Glutamatergic neuron (in vitro differentiated cells): Measurements from ENCODE around the gene BLTP3B. TPM values are rescaled to one million over a fixed set of nuclear protein-coding genes. Genes with fewer than 3 reads are reported as not detected.

ENCODE experiments used
- DNase-seq: peaks from one replicate; pipeline ENCODE4 v3.0.0; 2022
- H3K27ac Mint-ChIP-seq: one replicate; pipeline ENCODE4 v1.8.0; 2020; ENCODE audit warnings: mild to moderate bottlenecking, mixed read lengths, inconsistent platforms; ENCODE audit not compliant: unreplicated experiment
- H3K27me3 Mint-ChIP-seq: one replicate; pipeline ENCODE4 v1.8.0; 2020; ENCODE audit warnings: mild to moderate bottlenecking, moderate library complexity, mixed read lengths, inconsistent platforms; ENCODE audit not compliant: unreplicated experiment
- H3K36me3 Mint-ChIP-seq: one replicate; pipeline ENCODE4 v1.8.0; 2020; ENCODE audit warnings: mild to moderate bottlenecking, mixed read lengths, inconsistent platforms; ENCODE audit not compliant: unreplicated experiment
- H3K4me1 Mint-ChIP-seq: one replicate; pipeline ENCODE4 v1.8.0; 2020; ENCODE audit warnings: mild to moderate bottlenecking, low read depth, mixed read lengths, inconsistent platforms; ENCODE audit not compliant: unreplicated experiment
- H3K4me3 Mint-ChIP-seq: one replicate; pipeline ENCODE4 v1.8.0; 2020; ENCODE audit warnings: mild to moderate bottlenecking, mixed read lengths, inconsistent platforms; ENCODE audit not compliant: unreplicated experiment
- H3K9me3 Mint-ChIP-seq: one replicate; pipeline ENCODE4 v1.8.0; 2020; ENCODE audit warnings: mild to moderate bottlenecking, moderate library complexity, mixed read lengths, inconsistent platforms; ENCODE audit not compliant: unreplicated experiment
- total RNA-seq: library from RNA; stranded (reverse); fragmentation: NEBNext Ultra II Directional; extraction: Animal tissue kit (Norgen Biotek cat#: 25700); gene quantifications from one replicate; pipeline ENCODE4 v1.2.1, GENCODE V29; 2021; ENCODE audit not compliant: unreplicated experiment
- TF ChIP-seq, protein P1 (sequence below): fragments of 200-600 bp; sonication (generic); IDR thresholded peaks from one replicate; pipeline ENCODE4 v1.5.0; 2021; ENCODE audit not compliant: partially characterized antibody, unreplicated experiment

BLTP3B gene
- total RNA-seq, 1 donor from 2014 or later, result 25.7 TPM

DNA sequence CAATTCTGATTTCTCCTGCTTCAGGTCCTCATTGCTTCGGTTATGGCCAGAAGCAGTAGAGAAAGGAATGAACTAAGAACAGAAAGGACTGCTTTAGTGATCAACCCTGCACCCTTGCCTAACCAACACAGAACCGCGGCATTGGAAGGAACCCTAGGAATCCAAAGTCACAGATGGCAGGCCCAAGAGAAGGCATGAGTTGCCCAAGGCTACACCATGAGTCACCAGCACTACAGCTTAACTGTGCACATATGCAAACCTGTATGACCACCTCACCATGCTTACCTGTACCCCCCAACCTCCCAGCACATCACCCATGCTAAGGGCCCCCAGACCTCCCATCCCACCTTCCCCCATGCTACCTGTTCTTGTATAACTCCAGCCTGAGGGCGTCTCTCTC is 25.9 kb upstream of the BLTP3B start:
- TF ChIP-seq, protein P1, sequence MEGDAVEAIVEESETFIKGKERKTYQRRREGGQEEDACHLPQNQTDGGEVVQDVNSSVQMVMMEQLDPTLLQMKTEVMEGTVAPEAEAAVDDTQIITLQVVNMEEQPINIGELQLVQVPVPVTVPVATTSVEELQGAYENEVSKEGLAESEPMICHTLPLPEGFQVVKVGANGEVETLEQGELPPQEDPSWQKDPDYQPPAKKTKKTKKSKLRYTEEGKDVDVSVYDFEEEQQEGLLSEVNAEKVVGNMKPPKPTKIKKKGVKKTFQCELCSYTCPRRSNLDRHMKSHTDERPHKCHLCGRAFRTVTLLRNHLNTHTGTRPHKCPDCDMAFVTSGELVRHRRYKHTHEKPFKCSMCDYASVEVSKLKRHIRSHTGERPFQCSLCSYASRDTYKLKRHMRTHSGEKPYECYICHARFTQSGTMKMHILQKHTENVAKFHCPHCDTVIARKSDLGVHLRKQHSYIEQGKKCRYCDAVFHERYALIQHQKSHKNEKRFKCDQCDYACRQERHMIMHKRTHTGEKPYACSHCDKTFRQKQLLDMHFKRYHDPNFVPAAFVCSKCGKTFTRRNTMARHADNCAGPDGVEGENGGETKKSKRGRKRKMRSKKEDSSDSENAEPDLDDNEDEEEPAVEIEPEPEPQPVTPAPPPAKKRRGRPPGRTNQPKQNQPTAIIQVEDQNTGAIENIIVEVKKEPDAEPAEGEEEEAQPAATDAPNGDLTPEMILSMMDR, result no peak
- Mint-ChIP-seq H3K36me3 (peaks cover 5% of the 10 kb centered on the region), H3K9me3 (peaks cover 3% of the 10 kb centered on the region), H3K27me3 (peaks cover 5% of the 10 kb centered on the region), H3K4me1 (peaks cover 3% of the 10 kb centered on the region), H3K4me3 (no peak overlapping the region), H3K27ac (no peak overlapping the region)
- DNase-seq, result no peak

DNA sequence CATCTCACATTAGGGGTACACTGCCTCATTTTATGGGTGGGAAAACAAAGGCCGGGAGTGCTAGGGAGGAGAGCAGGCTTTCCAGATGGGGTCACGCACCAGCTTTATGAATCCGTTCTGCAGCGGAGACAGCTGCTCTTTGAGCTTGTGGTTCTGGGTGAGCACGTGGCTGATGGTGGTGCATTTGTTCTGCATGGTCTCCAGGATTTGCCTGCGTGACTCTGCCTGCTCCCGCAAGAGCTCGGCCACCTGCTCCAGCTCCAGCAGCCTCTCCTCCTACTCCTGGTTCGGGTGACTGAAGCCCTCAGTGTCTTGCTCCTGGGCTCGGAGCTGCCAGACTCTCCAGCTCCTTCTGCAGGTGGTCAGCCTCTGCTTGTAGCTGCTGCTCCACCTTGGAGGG is 23.6 kb upstream of the BLTP3B start:
- no peak for DNase-seq
- no peak overlapping the region for H3K4me3 Mint-ChIP-seq
- TF ChIP-seq, protein P1, result no peak
- peaks cover 3% of the 10 kb centered on the region for H3K9me3 Mint-ChIP-seq
- peaks cover 4% of the 10 kb centered on the region for H3K4me1 Mint-ChIP-seq
- H3K36me3 Mint-ChIP-seq, result peaks cover 5% of the 10 kb centered on the region
- no peak overlapping the region for H3K27ac Mint-ChIP-seq
- H3K27me3 Mint-ChIP-seq, result peaks cover 5% of the 10 kb centered on the region

DNA sequence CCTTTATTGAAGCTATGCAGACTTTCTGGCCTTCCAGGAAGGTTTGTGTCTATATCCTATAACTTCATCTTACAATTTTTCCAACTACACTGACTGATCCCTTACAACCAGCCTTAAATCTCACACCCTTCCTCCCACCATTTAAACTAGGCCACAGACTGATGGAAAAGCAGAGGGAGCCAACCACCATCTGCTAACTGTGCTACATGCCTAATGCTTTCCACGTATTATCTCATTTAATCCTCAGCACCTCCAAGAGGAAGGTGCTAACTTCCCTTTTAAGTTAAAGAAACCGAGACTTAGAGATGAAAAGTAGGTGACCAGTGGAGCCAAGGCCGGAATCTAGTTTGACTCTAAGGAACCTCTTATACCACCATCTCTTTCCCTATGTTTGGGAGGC is 22.7 kb upstream of the BLTP3B start:
- Mint-ChIP-seq H3K27ac (peak overlapping the region; percentile 38), H3K27me3 (peaks cover 5% of the 10 kb centered on the region), H3K36me3 (peaks cover 5% of the 10 kb centered on the region), H3K4me1 (peaks cover 4% of the 10 kb centered on the region), H3K9me3 (peaks cover 5% of the 10 kb centered on the region), H3K4me3 (no peak overlapping the region)
- DNase-seq, result no peak
- TF ChIP-seq, protein P1, result no peak

DNA sequence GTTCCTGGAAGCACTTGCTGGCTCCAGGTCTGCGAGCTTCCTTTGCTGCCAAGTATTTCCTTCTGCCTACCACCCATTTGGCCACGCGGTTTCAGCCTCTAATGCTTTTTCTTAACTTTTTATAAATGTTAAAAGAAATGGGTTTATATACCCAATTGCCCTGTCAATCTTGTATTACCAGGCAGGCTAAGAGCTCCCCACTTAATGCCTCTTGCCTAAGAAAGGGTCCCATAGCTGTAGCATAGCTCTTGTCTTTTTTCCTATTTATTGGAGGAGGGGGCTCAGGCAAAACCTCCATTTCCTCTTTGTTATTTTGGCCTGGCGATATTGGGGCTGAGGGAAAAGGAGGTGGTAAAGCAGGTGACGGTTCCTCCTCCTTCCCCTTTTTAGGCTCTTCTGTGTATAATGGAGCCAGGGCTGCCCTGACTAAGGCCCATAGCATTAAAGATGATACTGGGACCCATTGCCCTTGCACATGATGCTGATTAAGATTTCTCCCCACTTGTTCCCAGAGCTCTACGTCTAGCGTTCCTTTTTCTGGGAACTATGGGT is 21.6 kb upstream of the BLTP3B start:
- Mint-ChIP-seq H3K4me1 (peaks cover 3% of the 10 kb centered on the region), H3K27ac (peak overlapping the region; percentile 90), H3K27me3 (peaks cover 5% of the 10 kb centered on the region), H3K36me3 (peaks cover 5% of the 10 kb centered on the region), H3K9me3 (peaks cover 5% of the 10 kb centered on the region), H3K4me3 (peak overlapping the region; percentile 76)
- TF ChIP-seq, protein P1, result no peak
- DNase-seq, result no peak

DNA sequence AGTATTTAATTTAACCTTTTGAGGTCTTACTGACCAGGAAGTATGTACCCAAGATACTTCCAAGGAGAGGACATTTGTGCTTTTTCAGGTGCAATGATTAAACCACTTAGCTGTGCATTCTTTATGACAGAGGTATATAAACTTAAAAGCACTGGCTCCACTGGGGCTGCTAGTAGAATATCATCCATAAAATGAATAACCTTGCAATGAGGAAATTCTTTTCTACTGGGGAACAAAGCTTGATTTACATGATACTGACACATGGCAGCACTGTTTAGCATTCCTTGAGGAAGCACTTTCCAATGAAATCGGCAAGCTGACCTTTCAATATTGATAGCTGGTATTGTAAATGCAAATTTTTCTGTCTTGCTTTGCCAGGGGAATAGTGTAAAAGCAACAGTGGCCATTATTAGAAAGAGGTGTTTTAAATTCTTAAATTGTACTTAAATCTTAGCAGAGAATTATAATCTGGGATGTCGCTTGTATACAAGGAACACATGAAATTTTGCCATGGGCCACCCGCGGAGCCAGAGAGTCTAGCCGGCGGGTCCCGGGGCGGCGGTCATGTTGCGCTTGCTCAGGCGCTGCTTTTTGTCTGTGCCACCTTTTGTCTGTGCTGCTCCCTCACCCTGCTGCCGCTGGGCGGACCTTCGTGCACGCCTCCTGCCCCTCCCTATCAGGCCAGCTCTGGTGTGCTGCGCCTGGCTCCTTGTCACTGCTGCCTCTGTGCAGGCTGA is 20.9 kb upstream of the BLTP3B start:
- H3K27me3 Mint-ChIP-seq, result peaks cover 5% of the 10 kb centered on the region
- H3K4me1 Mint-ChIP-seq, result peaks cover 4% of the 10 kb centered on the region
- TF ChIP-seq, protein P1, result no peak
- H3K27ac Mint-ChIP-seq, result peak overlapping the region; percentile 90
- peaks cover 5% of the 10 kb centered on the region for H3K36me3 Mint-ChIP-seq
- peaks cover 5% of the 10 kb centered on the region for H3K9me3 Mint-ChIP-seq
- peak; percentile 85 for DNase-seq
- H3K4me3 Mint-ChIP-seq, result peak overlapping the region; percentile 76
